WTC11 (cell line): ENCODE results near the gene GARIN1A. TPM values are rescaled to one million over a fixed set of nuclear protein-coding genes. Genes with fewer than 3 reads are reported as not detected.

Experiments used
- ATAC-seq: fragments of 200-7000 bp; cut with Tn5 transposase; 2 replicates; pipeline ENCODE4 v1.10.0; 2021; ENCODE audit warnings: mild to moderate bottlenecking, moderate library complexity
- CTCF ChIA-PET: fragments of 300-600 bp; sonication (Branson Sonifier 250); formaldehyde crosslinking; loops from one replicate; lab custom pipeline; 2021; ENCODE audit warnings: antibody characterized with exemption; lab: Charles Lee
- POLR2A ChIA-PET: fragments of 350-600 bp; sonication (Branson Sonifier 250); formaldehyde crosslinking; loops from one replicate; lab custom pipeline; 2021; ENCODE audit warnings: antibody characterized with exemption; lab: Charles Lee
- DNase-seq: peaks from one replicate; pipeline ENCODE4 v3.0.0; 2021; ENCODE audit warnings: low spot score
- H3K27ac Mint-ChIP-seq: 2 replicates; pipeline ENCODE4 v1.8.0; 2021; ENCODE audit warnings: mixed read lengths
- H3K27me3 Mint-ChIP-seq: 2 replicates; pipeline ENCODE4 v1.8.0; 2021; ENCODE audit warnings: low read depth, mild to moderate bottlenecking, moderate library complexity, mixed read lengths
- H3K36me3 Mint-ChIP-seq: 2 replicates; pipeline ENCODE4 v1.8.0; 2021; ENCODE audit warnings: mixed read lengths
- H3K4me1 Mint-ChIP-seq: 2 replicates; pipeline ENCODE4 v1.8.0; 2022; ENCODE audit warnings: mixed read lengths
- H3K4me3 Mint-ChIP-seq: 2 replicates; pipeline ENCODE4 v1.8.0; 2021; ENCODE audit warnings: mild to moderate bottlenecking, moderate library complexity, mixed read lengths
- H3K9me3 Mint-ChIP-seq: 2 replicates; pipeline ENCODE4 v1.8.0; 2021; ENCODE audit warnings: mixed read lengths
- CREM ChIP-seq: sonication (generic); formaldehyde crosslinking; IDR thresholded peaks from 2 replicates; pipeline ENCODE4 v1.8.1; 2022; ENCODE audit warnings: mild to moderate bottlenecking, missing genetic modification reagents, moderate library complexity
- FOXK1 ChIP-seq: sonication (generic); formaldehyde crosslinking; IDR thresholded peaks from 2 replicates; pipeline ENCODE4 v1.8.0; 2022; ENCODE audit warnings: mild to moderate bottlenecking, moderate library complexity, missing genetic modification reagents
- GABPB1 ChIP-seq: sonication (generic); formaldehyde crosslinking; IDR thresholded peaks from 2 replicates; pipeline ENCODE4 v1.8.1; 2023; ENCODE audit warnings: mild to moderate bottlenecking, missing genetic modification reagents
- NR3C1 ChIP-seq: sonication (generic); formaldehyde crosslinking; conservative IDR thresholded peaks from 2 replicates; pipeline ENCODE4 v1.8.1; 2023; ENCODE audit warnings: low read depth, mild to moderate bottlenecking, missing genetic modification reagents
- OVOL2 ChIP-seq: fragments of 250-450 bp; sonication (Bioruptor Pico); IDR thresholded peaks from 2 replicates; pipeline ENCODE4 v1.9.0; 2021; ENCODE audit warnings: mild to moderate bottlenecking, borderline replicate concordance
- RORB ChIP-seq: fragments of 250-450 bp; sonication (Bioruptor Pico); IDR thresholded peaks from 2 replicates; pipeline ENCODE4 v1.9.0; 2021; ENCODE audit warnings: mild to moderate bottlenecking
- SP1 ChIP-seq: sonication (generic); formaldehyde crosslinking; conservative IDR thresholded peaks from 2 replicates; pipeline ENCODE4 v1.8.1; 2022; ENCODE audit warnings: missing genetic modification reagents
- TEAD1 ChIP-seq: sonication (generic); formaldehyde crosslinking; IDR thresholded peaks from 2 replicates; pipeline ENCODE4 v1.8.0; 2022; ENCODE audit warnings: mild to moderate bottlenecking, missing genetic modification reagents
- TP53 ChIP-seq: sonication (generic); formaldehyde crosslinking; IDR thresholded peaks from 2 replicates; pipeline ENCODE4 v1.8.1; 2023; ENCODE audit warnings: mild to moderate bottlenecking, missing genetic modification reagents
- ZNF121 ChIP-seq: sonication (generic); formaldehyde crosslinking; IDR thresholded peaks from 2 replicates; pipeline ENCODE4 v1.8.0; 2023; ENCODE audit warnings: missing genetic modification reagents
- ZNF219 ChIP-seq: sonication (generic); formaldehyde crosslinking; IDR thresholded peaks from 2 replicates; pipeline ENCODE4 v1.8.0; 2023; ENCODE audit warnings: missing genetic modification reagents, mild to moderate bottlenecking, borderline replicate concordance
- total RNA-seq: library from RNA; stranded (reverse); gene quantifications from 3 replicates; pipeline ENCODE4 v1.2.3, GENCODE V29; 2021
- TF ChIP-seq, protein P1 (sequence below): sonication (generic); formaldehyde crosslinking; IDR thresholded peaks from 2 replicates; pipeline ENCODE4 v1.8.0; 2022; ENCODE audit warnings: missing genetic modification reagents
- TF ChIP-seq, protein P2 (sequence below): fragments of 200-600 bp; IDR thresholded peaks from 2 replicates; pipeline ENCODE4 v1.8.0; 2022; ENCODE audit warnings: antibody characterized with exemption
- TF ChIP-seq, protein P3 (sequence below): sonication (generic); formaldehyde crosslinking; IDR thresholded peaks from 2 replicates; pipeline ENCODE4 v1.8.0; 2023; ENCODE audit warnings: missing genetic modification reagents, mild to moderate bottlenecking, borderline replicate concordance
- TF ChIP-seq, protein P4 (sequence below): fragments of 250-450 bp; sonication (Bioruptor Pico); IDR thresholded peaks from 2 replicates; pipeline ENCODE4 v1.8.0; 2021; ENCODE audit warnings: mild to moderate bottlenecking
- TF ChIP-seq, protein P5 (sequence below): sonication (generic); formaldehyde crosslinking; IDR thresholded peaks from 2 replicates; pipeline ENCODE4 v1.8.1; 2022; ENCODE audit warnings: low read depth, missing genetic modification reagents, borderline replicate concordance

GARIN1A gene
- total RNA-seq, 1 experiment from 2014 or later, result 0.15 TPM

DNA sequence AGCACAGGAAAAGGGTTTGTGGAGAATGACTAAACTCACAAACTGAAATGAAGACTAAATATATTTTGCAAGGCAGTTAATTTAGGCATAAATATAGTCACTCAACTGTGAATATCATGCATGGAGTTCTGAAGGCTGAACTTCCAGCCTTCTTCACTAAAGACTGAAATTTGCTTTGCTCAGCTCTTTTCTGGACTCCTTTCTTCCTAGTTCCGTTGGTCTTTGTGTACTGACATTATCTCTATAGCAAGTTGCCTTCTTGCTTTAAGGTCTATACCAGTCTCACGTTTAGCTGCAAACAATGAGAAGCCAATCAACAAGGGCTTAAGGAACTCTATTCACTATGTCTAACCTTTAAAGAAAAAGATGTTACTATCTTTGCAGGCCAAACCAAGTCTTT, 22.6 kb downstream of the GARIN1A start:
- TF ChIP-seq NR3C1 (CRISPR knock-in tag) (no peak), TP53 (CRISPR knock-in tag) (no peak), GABPB1 (CRISPR knock-in tag) (no peak)
- TF ChIP-seq, protein P1, sequence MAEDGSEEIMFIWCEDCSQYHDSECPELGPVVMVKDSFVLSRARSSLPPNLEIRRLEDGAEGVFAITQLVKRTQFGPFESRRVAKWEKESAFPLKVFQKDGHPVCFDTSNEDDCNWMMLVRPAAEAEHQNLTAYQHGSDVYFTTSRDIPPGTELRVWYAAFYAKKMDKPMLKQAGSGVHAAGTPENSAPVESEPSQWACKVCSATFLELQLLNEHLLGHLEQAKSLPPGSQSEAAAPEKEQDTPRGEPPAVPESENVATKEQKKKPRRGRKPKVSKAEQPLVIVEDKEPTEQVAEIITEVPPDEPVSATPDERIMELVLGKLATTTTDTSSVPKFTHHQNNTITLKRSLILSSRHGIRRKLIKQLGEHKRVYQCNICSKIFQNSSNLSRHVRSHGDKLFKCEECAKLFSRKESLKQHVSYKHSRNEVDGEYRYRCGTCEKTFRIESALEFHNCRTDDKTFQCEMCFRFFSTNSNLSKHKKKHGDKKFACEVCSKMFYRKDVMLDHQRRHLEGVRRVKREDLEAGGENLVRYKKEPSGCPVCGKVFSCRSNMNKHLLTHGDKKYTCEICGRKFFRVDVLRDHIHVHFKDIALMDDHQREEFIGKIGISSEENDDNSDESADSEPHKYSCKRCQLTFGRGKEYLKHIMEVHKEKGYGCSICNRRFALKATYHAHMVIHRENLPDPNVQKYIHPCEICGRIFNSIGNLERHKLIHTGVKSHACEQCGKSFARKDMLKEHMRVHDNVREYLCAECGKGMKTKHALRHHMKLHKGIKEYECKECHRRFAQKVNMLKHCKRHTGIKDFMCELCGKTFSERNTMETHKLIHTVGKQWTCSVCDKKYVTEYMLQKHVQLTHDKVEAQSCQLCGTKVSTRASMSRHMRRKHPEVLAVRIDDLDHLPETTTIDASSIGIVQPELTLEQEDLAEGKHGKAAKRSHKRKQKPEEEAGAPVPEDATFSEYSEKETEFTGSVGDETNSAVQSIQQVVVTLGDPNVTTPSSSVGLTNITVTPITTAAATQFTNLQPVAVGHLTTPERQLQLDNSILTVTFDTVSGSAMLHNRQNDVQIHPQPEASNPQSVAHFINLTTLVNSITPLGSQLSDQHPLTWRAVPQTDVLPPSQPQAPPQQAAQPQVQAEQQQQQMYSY, result no peak
- Mint-ChIP-seq H3K27me3 (peaks cover 30% of the 10 kb centered on the region), H3K27ac (no peak overlapping the region), H3K9me3 (no peaks in the 10 kb centered on the region; the same call in 1 of the 2 replicates), H3K36me3 (peaks cover 2% of the 10 kb centered on the region; the same call in 1 of the 2 replicates), H3K4me1 (peaks cover 30% of the 10 kb centered on the region), H3K4me3 (no peak overlapping the region)
- ChIA-PET POLR2A (no interaction called here), CTCF (no interaction called here)
- ATAC-seq (no peak), DNase-seq (no peak)

DNA sequence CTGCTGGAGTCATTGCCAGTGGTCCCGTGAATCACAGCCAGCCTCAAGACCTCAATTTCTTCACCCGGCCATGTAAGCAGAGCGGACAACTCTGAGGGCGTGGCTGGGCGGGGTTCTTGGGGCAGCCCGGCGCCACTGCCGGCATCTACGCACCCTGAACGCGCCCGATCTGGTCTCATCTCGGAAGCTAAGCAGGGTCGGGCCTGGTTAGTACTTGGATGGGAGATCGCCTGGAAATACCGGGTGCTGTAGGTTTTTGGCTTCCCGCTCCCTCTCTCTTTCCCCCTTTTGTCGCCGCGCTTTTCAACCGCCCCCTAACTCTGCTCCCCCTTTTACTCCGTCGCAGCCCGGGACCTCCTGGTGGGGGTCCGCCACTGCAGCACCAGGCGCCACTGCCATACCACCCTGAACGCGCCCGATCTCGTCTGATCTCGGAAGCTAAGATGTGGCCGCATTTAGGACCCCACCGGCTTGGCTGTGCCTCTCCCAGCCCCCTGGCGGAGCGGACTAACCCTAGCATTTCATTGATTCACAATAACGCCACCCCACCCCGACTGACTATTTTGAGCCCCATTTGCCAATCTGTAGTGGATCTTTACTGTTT, 25.3 kb downstream of the GARIN1A start:
- Mint-ChIP-seq H3K4me1 (peaks cover 41% of the 10 kb centered on the region), H3K27ac (no peak overlapping the region), H3K36me3 (peaks cover 5% of the 10 kb centered on the region; the same call in 1 of the 2 replicates), H3K27me3 (peaks cover 33% of the 10 kb centered on the region), H3K9me3 (peaks cover 6% of the 10 kb centered on the region), H3K4me3 (peak overlapping the region; percentile 93)
- POLR2A ChIA-PET, result no interaction called here
- peak; percentile 85 for ATAC-seq
- CTCF ChIA-PET, result interaction anchor here (0.6 to 1.4 kb wide), 12 partner anchors 11 to 1576 kb away, joined by 3 to 7 read pairs (median 4); partner anchors contain the start of gene GARIN1A
- DNase-seq, result peak; percentile 83
- no peak for TF ChIP-seq GABPB1 (CRISPR knock-in tag)
- TF ChIP-seq, protein P1, result 0 out of 2 replicates have a peak, but pooled peaks have one; percentile 21
- TF ChIP-seq RORB (CRISPR knock-in tag), result no peak
- peak; percentile 61 for TF ChIP-seq ZNF121 (CRISPR knock-in tag)
- no peak for TF ChIP-seq OVOL2 (CRISPR knock-in tag)
- TF ChIP-seq, protein P2, sequence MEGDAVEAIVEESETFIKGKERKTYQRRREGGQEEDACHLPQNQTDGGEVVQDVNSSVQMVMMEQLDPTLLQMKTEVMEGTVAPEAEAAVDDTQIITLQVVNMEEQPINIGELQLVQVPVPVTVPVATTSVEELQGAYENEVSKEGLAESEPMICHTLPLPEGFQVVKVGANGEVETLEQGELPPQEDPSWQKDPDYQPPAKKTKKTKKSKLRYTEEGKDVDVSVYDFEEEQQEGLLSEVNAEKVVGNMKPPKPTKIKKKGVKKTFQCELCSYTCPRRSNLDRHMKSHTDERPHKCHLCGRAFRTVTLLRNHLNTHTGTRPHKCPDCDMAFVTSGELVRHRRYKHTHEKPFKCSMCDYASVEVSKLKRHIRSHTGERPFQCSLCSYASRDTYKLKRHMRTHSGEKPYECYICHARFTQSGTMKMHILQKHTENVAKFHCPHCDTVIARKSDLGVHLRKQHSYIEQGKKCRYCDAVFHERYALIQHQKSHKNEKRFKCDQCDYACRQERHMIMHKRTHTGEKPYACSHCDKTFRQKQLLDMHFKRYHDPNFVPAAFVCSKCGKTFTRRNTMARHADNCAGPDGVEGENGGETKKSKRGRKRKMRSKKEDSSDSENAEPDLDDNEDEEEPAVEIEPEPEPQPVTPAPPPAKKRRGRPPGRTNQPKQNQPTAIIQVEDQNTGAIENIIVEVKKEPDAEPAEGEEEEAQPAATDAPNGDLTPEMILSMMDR, result peak; percentile 26; the same call in 1 of the 2 replicates
- TF ChIP-seq ZNF219 (CRISPR knock-in tag), result no peak
- TF ChIP-seq, protein P3, sequence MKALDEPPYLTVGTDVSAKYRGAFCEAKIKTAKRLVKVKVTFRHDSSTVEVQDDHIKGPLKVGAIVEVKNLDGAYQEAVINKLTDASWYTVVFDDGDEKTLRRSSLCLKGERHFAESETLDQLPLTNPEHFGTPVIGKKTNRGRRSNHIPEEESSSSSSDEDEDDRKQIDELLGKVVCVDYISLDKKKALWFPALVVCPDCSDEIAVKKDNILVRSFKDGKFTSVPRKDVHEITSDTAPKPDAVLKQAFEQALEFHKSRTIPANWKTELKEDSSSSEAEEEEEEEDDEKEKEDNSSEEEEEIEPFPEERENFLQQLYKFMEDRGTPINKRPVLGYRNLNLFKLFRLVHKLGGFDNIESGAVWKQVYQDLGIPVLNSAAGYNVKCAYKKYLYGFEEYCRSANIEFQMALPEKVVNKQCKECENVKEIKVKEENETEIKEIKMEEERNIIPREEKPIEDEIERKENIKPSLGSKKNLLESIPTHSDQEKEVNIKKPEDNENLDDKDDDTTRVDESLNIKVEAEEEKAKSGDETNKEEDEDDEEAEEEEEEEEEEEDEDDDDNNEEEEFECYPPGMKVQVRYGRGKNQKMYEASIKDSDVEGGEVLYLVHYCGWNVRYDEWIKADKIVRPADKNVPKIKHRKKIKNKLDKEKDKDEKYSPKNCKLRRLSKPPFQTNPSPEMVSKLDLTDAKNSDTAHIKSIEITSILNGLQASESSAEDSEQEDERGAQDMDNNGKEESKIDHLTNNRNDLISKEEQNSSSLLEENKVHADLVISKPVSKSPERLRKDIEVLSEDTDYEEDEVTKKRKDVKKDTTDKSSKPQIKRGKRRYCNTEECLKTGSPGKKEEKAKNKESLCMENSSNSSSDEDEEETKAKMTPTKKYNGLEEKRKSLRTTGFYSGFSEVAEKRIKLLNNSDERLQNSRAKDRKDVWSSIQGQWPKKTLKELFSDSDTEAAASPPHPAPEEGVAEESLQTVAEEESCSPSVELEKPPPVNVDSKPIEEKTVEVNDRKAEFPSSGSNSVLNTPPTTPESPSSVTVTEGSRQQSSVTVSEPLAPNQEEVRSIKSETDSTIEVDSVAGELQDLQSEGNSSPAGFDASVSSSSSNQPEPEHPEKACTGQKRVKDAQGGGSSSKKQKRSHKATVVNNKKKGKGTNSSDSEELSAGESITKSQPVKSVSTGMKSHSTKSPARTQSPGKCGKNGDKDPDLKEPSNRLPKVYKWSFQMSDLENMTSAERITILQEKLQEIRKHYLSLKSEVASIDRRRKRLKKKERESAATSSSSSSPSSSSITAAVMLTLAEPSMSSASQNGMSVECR (CRISPR knock-in tag), result no peak
- peak; percentile 82 for TF ChIP-seq SP1 (CRISPR knock-in tag)
- no peak for TF ChIP-seq FOXK1
- TF ChIP-seq CREM (CRISPR knock-in tag), result peak; percentile 63; the same call in 1 of the 2 replicates
- TF ChIP-seq, protein P4, sequence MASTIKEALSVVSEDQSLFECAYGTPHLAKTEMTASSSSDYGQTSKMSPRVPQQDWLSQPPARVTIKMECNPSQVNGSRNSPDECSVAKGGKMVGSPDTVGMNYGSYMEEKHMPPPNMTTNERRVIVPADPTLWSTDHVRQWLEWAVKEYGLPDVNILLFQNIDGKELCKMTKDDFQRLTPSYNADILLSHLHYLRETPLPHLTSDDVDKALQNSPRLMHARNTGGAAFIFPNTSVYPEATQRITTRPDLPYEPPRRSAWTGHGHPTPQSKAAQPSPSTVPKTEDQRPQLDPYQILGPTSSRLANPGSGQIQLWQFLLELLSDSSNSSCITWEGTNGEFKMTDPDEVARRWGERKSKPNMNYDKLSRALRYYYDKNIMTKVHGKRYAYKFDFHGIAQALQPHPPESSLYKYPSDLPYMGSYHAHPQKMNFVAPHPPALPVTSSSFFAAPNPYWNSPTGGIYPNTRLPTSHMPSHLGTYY (CRISPR knock-in tag), result 0 out of 2 replicates have a peak, but pooled peaks have one; percentile 26
- TF ChIP-seq, protein P5, sequence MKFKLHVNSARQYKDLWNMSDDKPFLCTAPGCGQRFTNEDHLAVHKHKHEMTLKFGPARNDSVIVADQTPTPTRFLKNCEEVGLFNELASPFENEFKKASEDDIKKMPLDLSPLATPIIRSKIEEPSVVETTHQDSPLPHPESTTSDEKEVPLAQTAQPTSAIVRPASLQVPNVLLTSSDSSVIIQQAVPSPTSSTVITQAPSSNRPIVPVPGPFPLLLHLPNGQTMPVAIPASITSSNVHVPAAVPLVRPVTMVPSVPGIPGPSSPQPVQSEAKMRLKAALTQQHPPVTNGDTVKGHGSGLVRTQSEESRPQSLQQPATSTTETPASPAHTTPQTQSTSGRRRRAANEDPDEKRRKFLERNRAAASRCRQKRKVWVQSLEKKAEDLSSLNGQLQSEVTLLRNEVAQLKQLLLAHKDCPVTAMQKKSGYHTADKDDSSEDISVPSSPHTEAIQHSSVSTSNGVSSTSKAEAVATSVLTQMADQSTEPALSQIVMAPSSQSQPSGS (CRISPR knock-in tag), result no peak
- peak; percentile 33; the same call in 1 of the 2 replicates for TF ChIP-seq TEAD1 (CRISPR knock-in tag)
